GM12878 (cell line): Measurements from ENCODE around the gene IDH3B. TPM values are rescaled to one million over a fixed set of nuclear protein-coding genes. Genes with fewer than 3 reads are reported as not detected.

ENCODE experiments used
- ATAC-seq: fragments of 200-7000 bp; cut with Tn5 transposase; 3 replicates; pipeline ENCODE4 v1.9.1; 2020; ENCODE audit warnings: mild to moderate bottlenecking, moderate library complexity
- BruUV-seq: library from RNA; stranded (reverse); fragments of 400-500 nt; replicated peaks from 2 replicates; lab custom pipeline; 2021; lab: Mats Ljungman, UMichigan
- CTCF ChIA-PET: fragments of 300-600 bp; sonication (Branson Sonifier 250); formaldehyde crosslinking; extraction: SDS; loops from one replicate; lab custom pipeline; 2021; ENCODE audit warnings: inconsistent platforms; lab: Yijun Ruan, JAX
- POLR2A ChIA-PET: fragments of 350-600 bp; formaldehyde crosslinking; extraction: SDS; loops from one replicate; lab custom pipeline; 2021; ENCODE audit warnings: inconsistent platforms; lab: Charles Lee
- RAD21 ChIA-PET: fragments of 300-600 bp; sonication (Branson Sonifier 250); formaldehyde crosslinking; loops from one replicate; lab custom pipeline; 2023; ENCODE audit warnings: antibody characterized with exemption; ENCODE audit not compliant: unreplicated experiment; lab: Charles Lee
- SMC1A ChIA-PET: fragments of 300-600 bp; sonication (Branson Sonifier 250); formaldehyde crosslinking; loops from one replicate; lab custom pipeline; 2023; ENCODE audit not compliant: unreplicated experiment, uncharacterized antibody; lab: Charles Lee
- DNase-seq: peaks from one replicate; pipeline ENCODE4 v3.0.0-alpha.2; 2011; ENCODE audit warnings: low read depth, low spot score
- FAIRE-seq: peaks from 3 replicates; lab custom pipeline; 2011; peaks lifted over from hg19 to GRCh38; lab: Jason Lieb, UNC
- H2AFZ ChIP-seq: 2 replicates; pipeline ENCODE4 v1.6.0; 2011; ENCODE audit warnings: low read depth, low read length, control low read depth; ENCODE audit not compliant: control insufficient read depth
- H3K27ac ChIP-seq: 2 replicates; pipeline ENCODE4 v1.5.1; 2011; ENCODE audit warnings: control low read depth; ENCODE audit not compliant: control insufficient read depth, insufficient read depth
- H3K27me3 ChIP-seq, 2 experiments: replicated peaks in 1 of 2; 2 replicates each; pipeline versions ENCODE4 v1.6.0 to v1.6.1; 2011; ENCODE audit warnings: low read length in 1 of 2; ENCODE audit not compliant: control insufficient read depth in 2 of 2, insufficient read depth in 2 of 2
- H3K36me3 ChIP-seq, 2 experiments: 2 replicates each; pipeline ENCODE4 v1.5.1; 2011; ENCODE audit warnings: low read length in 1 of 2; ENCODE audit not compliant: control insufficient read depth in 2 of 2, insufficient read depth in 2 of 2
- H3K4me1 ChIP-seq: 2 replicates; pipeline ENCODE4 v1.6.1; 2011; ENCODE audit warnings: mild to moderate bottlenecking, low read length, moderate library complexity, mixed read lengths; ENCODE audit not compliant: control insufficient read depth, insufficient read depth
- H3K4me2 ChIP-seq: 2 replicates; pipeline ENCODE4 v1.6.0; 2011; ENCODE audit warnings: control low read depth; ENCODE audit not compliant: control insufficient read depth, insufficient read depth
- H3K4me3 ChIP-seq: fragments of 200-600 bp; sonication (generic); 2 replicates; pipeline ENCODE4 v1.5.1; 2016
- H3K79me2 ChIP-seq: 2 replicates; pipeline ENCODE4 v1.6.0; 2011; ENCODE audit warnings: low read length; ENCODE audit not compliant: control insufficient read depth, insufficient read depth
- H3K9ac ChIP-seq: 2 replicates; pipeline ENCODE4 v1.8.0; 2011; ENCODE audit warnings: low read length, control low read depth, mixed read lengths; ENCODE audit not compliant: control insufficient read depth, insufficient read depth
- H3K9me3 ChIP-seq: replicated peaks from 3 replicates; pipeline ENCODE4 v1.5.1; 2011; ENCODE audit warnings: mild to moderate bottlenecking, low read length; ENCODE audit not compliant: control insufficient read depth, insufficient read depth
- H4K20me1 ChIP-seq: 2 replicates; pipeline ENCODE4 v1.6.0; 2011; ENCODE audit not compliant: control insufficient read depth, insufficient read depth
- NBN ChIP-seq: fragments of 450-650 bp; IDR thresholded peaks from 2 replicates; pipeline ENCODE4 v1.6.1; 2016
- PAX8 ChIP-seq: fragments of 450-650 bp; IDR thresholded peaks from 2 replicates; pipeline ENCODE4 v1.6.1; 2017; ENCODE audit warnings: mild to moderate bottlenecking, moderate library complexity
- SPI1 ChIP-seq: IDR thresholded peaks from 2 replicates; pipeline ENCODE4 v1.6.1; 2011; ENCODE audit warnings: low read depth, mild to moderate bottlenecking, low read length, moderate library complexity, borderline replicate concordance; ENCODE audit not compliant: insufficient read depth
- ZNF592 ChIP-seq: fragments of 450-650 bp; IDR thresholded peaks from 2 replicates; pipeline ENCODE4 v1.6.1; 2017; ENCODE audit warnings: mild to moderate bottlenecking, moderate library complexity
- WGBS: methylation state at CpG from one replicate; pipeline ENCODE4 v1.1.6; 2016; ENCODE audit warnings: low lambda C conversion rate; ENCODE audit not compliant: insufficient replicate concordance, insufficient coverage; ENCODE audit errors: missing lambda C conversion rate; 5-methylcytosine and 5-hydroxymethylcytosine counted together
- in situ Hi-C: fragments of 300-500 bp; cut with MboI; formaldehyde crosslinking; loops from 9 replicates; pipeline ENCODE4 v1.14.3; 2018; ENCODE audit warnings: mixed read lengths
- intact Hi-C: fragments of 100-400 bp; cut with micrococcal nuclease; formaldehyde crosslinking; loops from one replicate; pipeline ENCODE4 v1.14.2; 2022; ENCODE audit not compliant: unreplicated experiment
- polyA plus RNA-seq, 11 experiments: library from polyadenylated mRNA; depleted of rRNA in 4 of 11; unstranded in 6 of 11; stranded (reverse) in 5 of 11; fragments of >200 nt; fragmentation: Nextera tagmentation in 4 of 11; fragmentation: Illumina TruSeq in 1 of 11; extraction: Ambion mirVana in 4 of 11; extraction: Trizol in 1 of 11; gene quantifications; 1 replicate in 1 of 11; 2 replicates in 10 of 11; pipeline versions ENCODE4 v1.2.1 to v1.2.3, GENCODE V29; 2011 to 2016; ENCODE audit warnings: inconsistent platforms in 2 of 11, missing spikeins in 2 of 11, low read depth in 1 of 11
- total RNA-seq, 4 experiments: library from RNA; depleted of rRNA in 3 of 4; stranded (reverse); fragments of >200 nt in 3 of 4; fragmentation: Illumina TruSeq in 1 of 4; extraction: Trizol in 1 of 4; gene quantifications; 2 replicates each; pipeline versions ENCODE4 v1.2.1 to v1.2.3, GENCODE V29; 2013 to 2021

Gene IDH3B
- total and polyA plus RNA-seq, 10 of the 15 experiments (the other 5 are each of a cell fraction or from before 2014, with no cell fraction given) = 65.3 to 177 (median 121) TPM

DNA sequence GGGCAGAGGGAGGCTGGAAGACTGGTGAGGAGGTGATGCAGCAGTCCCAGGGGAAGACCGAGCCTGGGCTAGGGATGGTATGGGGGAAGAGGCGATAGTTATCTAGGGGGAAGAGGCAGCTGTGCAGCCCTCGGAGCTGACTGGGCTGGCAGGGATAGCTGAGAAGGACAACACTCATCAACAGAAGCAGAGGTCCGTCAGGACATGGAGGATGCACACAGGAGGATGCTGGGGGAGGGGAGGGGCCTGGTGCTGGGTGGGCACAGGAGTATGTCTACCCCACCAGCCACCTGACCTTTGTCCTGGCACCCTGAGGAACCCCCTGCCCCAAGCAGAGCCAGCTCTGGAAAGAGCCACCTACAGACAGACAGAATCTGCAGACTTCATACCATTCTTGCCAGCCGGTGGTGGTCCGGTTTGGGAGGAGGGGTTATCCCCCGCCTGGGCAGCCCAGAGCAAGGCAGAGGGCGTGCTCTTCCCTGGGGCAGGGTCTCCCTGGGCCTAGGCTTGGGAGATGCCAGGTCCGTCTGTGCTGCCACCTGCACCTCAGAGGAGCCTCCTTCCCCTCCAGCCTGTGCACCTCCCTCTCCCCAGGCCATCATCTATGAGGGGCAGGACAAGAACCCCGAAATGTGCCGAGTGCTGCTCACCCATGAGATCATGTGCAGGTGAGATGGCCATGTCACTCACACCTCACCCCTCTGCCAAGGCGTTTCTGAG, 43.5 kb upstream of the IDH3B start (continued):
- TF ChIP-seq ZNF592 (no peak), PAX8 (no peak)

- FAIRE-seq = no peak
- intact Hi-C loops = no loop called here
- ATAC-seq = no peak; the same call in 2 of the 3 replicates
- in situ Hi-C loops = no loop called here
- Histone ChIP-seq H3K4me1 (no peaks in the 10 kb centered on the region), H2AFZ (no peak overlapping the region), H3K36me3 (no peaks in the 10 kb centered on the region), H3K27me3 (peaks cover 0 to 2% of the 10 kb centered on the region in 2 experiments; a peak in 2 of 4 replicates), H3K27ac (no peak overlapping the region), H3K4me3 (no peak overlapping the region), H3K9ac (no peak overlapping the region), H4K20me1 (no peaks in the 10 kb centered on the region), H3K4me2 (no peak overlapping the region; the same call in 1 of the 2 replicates), H3K79me2 (no peaks in the 10 kb centered on the region), H3K9me3 (no peaks in the 10 kb centered on the region)
- CTCF ChIA-PET = no interaction called here
- WGBS = 1% methylated on average over 6 of the region's 6 CpGs
- TF ChIP-seq SPI1 (peak; percentile 5; the same call in 1 of the 2 replicates), NBN (no peak)
- BruUV-seq = no TSS peak
- POLR2A ChIA-PET = no interaction called here
- SMC1A ChIA-PET = no interaction called here
- DNase-seq = no peak
- RAD21 ChIA-PET = interaction anchor here (0.8 kb wide), 1 partner anchor 37 kb away, joined by 4 read pairs; no protein-coding TSS in a partner anchor
These were observed 42.8 kb upstream of the IDH3B start for GRCh38 chr20:2706688-2707352.
